ENCODE measurements around the gene CERS2. TPM values are rescaled to one million over a fixed set of nuclear protein-coding genes. Genes with fewer than 3 reads are reported as not detected.
A peak's percentile ranks its signal among the peaks of the same experiment; 100 is the strongest.

CERS2 gene
- total RNA-seq, 2 donors from 2014 or later = 70.9 to 84.8 TPM

DNA sequence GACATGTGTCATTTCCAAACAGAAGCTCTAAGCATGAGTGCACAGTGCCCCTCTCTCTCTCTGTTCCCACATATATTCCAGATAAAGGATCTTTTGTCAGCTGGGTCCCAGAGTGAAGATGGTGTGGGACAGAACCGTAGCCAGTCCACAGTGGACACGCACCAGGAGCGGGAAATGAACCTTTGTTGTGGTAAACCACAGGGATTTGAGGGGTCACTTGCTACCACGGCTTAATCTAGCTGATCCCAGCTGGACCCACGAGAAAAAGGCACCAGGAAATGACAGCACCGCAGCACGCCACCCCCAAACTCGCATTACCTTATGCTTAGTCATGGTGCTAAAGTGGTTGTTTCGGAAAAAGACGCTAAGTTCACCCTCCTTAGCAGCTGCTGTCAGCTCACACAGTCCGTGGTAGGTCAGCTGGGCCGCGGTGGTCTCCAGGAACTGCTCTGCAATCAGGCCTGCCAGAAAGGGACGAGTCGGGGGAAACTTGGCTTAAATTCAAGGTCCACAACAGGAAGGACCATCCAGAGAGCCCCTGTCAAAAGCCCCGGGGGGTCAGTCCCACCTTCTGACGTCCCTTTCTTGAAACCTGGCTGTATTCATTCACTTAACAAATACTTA, 24.5 kb upstream of the CERS2 start:
- intact Hi-C loops (cut with DNase I) = no loop called here
- Histone ChIP-seq H3K4me1 (peaks cover 41% of the 10 kb centered on the region), H3K27ac (no peak overlapping the region), H3K36me3 (replicated peaks in 1 of 2; ENCODE audit: insufficient read depth in 1 of 2, low read depth in 2 of 2) (peaks cover 15 to 33% of the 10 kb centered on the region in 2 donors), H3K4me3 (no peak overlapping the region), H3K27me3 (no peaks in the 10 kb centered on the region), H3K9me3 (no peaks in the 10 kb centered on the region)
- 54 to 78% methylated on average over 14 to 17 of the region's 17 CpGs for WGBS, 2 donors
- TF ChIP-seq, protein P1, sequence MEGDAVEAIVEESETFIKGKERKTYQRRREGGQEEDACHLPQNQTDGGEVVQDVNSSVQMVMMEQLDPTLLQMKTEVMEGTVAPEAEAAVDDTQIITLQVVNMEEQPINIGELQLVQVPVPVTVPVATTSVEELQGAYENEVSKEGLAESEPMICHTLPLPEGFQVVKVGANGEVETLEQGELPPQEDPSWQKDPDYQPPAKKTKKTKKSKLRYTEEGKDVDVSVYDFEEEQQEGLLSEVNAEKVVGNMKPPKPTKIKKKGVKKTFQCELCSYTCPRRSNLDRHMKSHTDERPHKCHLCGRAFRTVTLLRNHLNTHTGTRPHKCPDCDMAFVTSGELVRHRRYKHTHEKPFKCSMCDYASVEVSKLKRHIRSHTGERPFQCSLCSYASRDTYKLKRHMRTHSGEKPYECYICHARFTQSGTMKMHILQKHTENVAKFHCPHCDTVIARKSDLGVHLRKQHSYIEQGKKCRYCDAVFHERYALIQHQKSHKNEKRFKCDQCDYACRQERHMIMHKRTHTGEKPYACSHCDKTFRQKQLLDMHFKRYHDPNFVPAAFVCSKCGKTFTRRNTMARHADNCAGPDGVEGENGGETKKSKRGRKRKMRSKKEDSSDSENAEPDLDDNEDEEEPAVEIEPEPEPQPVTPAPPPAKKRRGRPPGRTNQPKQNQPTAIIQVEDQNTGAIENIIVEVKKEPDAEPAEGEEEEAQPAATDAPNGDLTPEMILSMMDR (IDR thresholded peaks at IDR 0.05) = no peak
- ATAC-seq (no peak), DNase-seq (no peak)

DNA sequence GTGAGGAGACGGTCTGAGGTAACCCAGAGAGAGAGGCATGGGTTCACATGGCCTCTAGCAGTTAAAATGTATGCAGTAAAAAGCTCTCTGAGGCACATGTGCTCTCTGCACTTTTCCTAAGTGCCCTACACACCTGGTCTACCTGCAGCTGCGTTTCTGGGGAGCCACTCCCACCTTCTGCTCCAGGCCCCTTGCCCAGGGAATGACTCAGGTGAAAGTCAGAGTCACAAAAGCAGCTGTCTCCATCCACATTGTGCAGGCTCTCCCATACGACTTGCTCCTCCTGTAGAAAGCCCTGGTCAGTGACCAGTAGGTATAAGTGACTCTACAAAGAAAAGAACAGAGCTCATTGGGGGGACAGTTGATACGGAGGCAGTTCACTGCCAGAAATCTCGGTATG, 23.3 kb upstream of the CERS2 start:
- no peak overlapping the region for H3K4me3 ChIP-seq
- H3K27me3 ChIP-seq = no peaks in the 10 kb centered on the region
- ATAC-seq (no peak), DNase-seq (no peak)
- H3K9me3 ChIP-seq = no peaks in the 10 kb centered on the region
- peaks cover 15 to 33% of the 10 kb centered on the region in 2 donors for H3K36me3 ChIP-seq (replicated peaks in 1 of 2; ENCODE audit: insufficient read depth in 1 of 2, low read depth in 2 of 2)
- peaks cover 29% of the 10 kb centered on the region for H3K4me1 ChIP-seq
- no peak for TF ChIP-seq POLR2A (IDR thresholded peaks at IDR 0.05)
- TF ChIP-seq, protein P1 (IDR thresholded peaks at IDR 0.05) = no peak
- 63 to 79% methylated on average over 4 to 5 of the region's 5 CpGs for WGBS, 2 donors
- intact Hi-C loops (cut with DNase I) = no loop called here
- H3K27ac ChIP-seq = no peak overlapping the region

DNA sequence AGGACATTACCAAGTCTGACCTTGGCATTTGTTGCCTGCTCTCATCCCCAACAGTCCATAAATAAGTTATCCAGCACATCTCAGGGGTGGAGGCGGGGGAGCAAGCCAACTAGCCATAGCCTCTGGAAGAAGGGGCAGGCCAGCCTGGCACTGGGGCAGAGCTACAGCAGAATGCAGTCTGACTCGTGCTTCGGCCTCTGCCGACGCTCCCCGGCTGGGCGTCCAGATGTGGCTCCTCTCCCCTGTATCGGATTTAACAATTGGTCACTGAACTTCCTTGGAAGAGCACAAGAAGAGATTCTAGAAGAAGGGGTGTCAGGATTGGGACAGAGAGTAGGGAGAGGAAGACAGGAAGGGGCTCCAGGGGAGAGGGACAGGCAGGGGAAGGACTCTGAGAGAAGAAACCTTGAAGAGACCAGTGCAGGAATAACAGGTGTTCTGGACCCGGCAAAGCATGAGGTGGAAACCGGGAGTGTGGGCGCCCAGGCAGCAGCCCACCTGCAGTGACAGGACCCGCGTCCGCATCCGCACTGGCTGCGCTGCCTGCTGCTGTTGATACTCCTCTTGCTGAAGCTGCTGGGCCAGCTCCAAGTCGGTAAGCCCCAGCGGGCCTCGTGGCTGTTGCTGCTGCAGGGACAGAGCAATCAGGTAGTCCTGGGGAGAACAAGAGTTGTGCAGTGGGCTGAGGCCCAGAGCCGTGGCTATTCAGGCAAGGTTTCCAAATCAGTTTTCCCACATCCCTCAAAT, 22.7 kb upstream of the CERS2 start:
- H3K27me3 ChIP-seq = no peaks in the 10 kb centered on the region
- ATAC-seq (no peak), DNase-seq (no peak)
- no peaks in the 10 kb centered on the region for H3K9me3 ChIP-seq
- TF ChIP-seq, protein P1 (IDR thresholded peaks at IDR 0.05) = no peak
- TF ChIP-seq POLR2A (IDR thresholded peaks at IDR 0.05) = no peak
- H3K4me1 ChIP-seq = peaks cover 26% of the 10 kb centered on the region
- intact Hi-C loops (cut with DNase I) = no loop called here
- peak overlapping the region in 1 of 4 donors; percentile 10 for H3K27ac ChIP-seq
- WGBS, 2 donors = 86 to 88% methylated on average over 15 to 19 of the region's 20 CpGs
- H3K4me3 ChIP-seq = no peak overlapping the region
- peaks cover 15 to 33% of the 10 kb centered on the region in 2 donors for H3K36me3 ChIP-seq (replicated peaks in 1 of 2; ENCODE audit: insufficient read depth in 1 of 2, low read depth in 2 of 2)

DNA sequence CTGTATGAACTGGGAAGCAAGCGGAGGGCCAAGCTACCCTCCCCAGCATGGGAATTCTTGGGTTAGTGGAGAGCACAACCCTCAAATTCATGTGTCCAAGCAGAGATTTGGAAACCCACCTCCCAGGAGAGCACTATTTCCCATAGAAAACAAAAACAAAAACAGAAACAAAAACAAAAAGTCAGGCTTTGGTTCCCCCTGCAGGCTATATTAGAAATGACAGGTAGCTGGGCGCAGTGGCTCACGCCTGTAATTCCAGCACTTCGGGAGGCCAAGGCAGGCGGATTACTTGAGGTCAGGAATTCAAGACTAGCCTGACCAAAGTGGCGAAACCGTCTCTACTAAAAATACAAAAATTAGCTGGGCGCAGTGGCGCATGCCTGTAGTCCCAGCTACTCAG, 21.3 kb upstream of the CERS2 start:
- Histone ChIP-seq H3K27ac (peak overlapping the region in 2 of 4 donors; percentile 7 to 24), H3K36me3 (replicated peaks in 1 of 2; ENCODE audit: insufficient read depth in 1 of 2, low read depth in 2 of 2) (peaks cover 15 to 33% of the 10 kb centered on the region in 2 donors), H3K4me3 (no peak overlapping the region), H3K27me3 (no peaks in the 10 kb centered on the region), H3K4me1 (peaks cover 15% of the 10 kb centered on the region), H3K9me3 (no peaks in the 10 kb centered on the region)
- WGBS, 2 donors = 50 to 52% methylated on average over 9 of the region's 9 CpGs
- intact Hi-C loops (cut with DNase I) = no loop called here
- ATAC-seq (no peak), DNase-seq (peak; percentile 35 to 51 (median 43))
- TF ChIP-seq, protein P1 (IDR thresholded peaks at IDR 0.05) = peak; percentile 66 to 91 (median 73)
- no peak for TF ChIP-seq POLR2A (IDR thresholded peaks at IDR 0.05)
